Activated naive CD4-positive, alpha-beta T cell treated with anti-CD3 and anti-CD28 coated beads, Interleukin-2, amount 50 U/mL, for 16 hours (primary cell): ENCODE measurements around the gene OCEL1.
"Not testable (repeated sequence)": the region's sequence is repeated elsewhere in the genome, so short reads cannot be mapped to it uniquely, and the experiment has no call there.

Experiments
- DNase-seq: peaks from one replicate; pipeline ENCODE4 v3.0.0-alpha.2; 2020

OCEL1 gene

DNA sequence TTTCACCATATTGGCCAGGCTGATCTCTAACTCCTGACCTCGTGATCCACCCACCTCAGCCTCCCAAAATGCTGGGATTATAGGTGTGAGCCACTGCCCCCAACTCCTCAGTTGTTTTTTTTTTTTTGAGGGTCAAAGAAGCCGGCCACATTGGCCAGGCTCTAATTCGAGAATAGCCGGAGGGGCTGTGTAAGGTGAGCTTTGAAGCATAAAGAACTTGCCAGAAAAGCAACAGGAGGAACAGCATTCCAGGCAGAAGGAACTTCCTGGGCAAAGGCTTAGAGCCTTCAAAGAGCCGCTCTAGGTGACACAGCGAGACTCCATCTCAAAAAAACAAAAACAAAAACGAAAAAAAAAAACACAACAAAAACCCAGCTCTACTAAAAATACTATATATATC, 40.0 kb downstream of the OCEL1 start:
- no peak for DNase-seq

DNA sequence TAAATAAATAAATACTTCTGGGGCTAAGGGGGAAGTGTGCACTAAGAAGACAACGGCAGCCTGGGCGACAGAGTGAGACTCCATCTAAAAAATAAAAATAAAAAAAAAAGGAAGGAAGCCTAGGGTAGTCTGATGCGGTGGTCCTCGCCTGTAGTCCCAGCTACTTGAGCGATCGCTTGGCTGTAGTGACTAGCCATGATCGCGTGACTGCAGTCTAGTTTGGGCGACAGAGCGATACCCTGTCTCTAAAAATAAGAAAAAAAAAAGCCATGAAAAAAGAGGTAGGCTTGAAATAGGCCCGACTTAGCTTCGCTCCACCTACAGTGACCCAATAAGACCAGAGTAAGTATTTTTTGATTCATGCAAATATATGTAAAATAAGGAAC, 40.6 kb downstream of the OCEL1 start:
- DNase-seq: no peak

DNA sequence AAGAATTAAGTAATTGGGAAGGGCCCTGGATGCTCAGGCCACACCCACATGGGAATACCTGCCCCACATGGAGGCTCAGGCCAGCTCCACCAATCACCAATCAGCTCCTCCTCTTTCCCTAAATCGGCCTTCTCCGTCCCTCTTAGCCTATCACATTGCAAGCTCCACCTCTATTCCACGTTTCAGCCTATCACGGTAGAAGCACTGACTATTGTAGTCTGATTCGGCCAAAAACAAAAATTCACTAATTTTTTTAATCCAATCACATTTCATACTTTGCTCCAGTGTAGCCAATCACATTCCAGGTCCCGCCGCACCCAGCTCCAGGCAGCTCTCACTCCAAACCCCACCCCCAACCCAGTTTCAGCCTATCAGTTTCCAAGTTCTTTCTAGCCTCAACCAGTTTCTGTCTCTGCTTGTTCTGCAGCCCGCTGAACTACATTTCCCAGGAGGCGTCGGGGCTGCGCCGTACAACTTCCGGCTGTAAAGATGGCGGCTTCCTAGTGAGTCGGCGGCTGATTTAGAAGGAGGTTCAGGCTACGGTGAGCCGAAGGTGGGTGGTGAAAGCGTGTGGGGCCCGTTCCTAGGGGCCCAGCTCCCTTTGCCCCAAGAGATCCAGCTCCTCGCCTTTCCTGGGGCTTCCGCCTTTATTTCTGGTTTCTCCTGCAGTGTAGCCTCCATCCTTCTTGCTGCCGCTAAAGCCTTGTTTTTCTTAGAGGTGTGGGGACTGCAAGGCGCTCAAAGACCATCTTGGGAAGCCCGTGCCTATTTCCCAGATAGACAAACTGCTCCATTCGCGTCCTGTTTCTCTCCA, 41.2 kb downstream of the OCEL1 start, which contains the start of gene BABAM1:
Gene BABAM1, plus strand, starts transcription at position 469 of the 814 bp plus-strand sequence. CDS start 1,364 bp downstream, outside the sequence.
- peak; percentile 95 for DNase-seq

DNA sequence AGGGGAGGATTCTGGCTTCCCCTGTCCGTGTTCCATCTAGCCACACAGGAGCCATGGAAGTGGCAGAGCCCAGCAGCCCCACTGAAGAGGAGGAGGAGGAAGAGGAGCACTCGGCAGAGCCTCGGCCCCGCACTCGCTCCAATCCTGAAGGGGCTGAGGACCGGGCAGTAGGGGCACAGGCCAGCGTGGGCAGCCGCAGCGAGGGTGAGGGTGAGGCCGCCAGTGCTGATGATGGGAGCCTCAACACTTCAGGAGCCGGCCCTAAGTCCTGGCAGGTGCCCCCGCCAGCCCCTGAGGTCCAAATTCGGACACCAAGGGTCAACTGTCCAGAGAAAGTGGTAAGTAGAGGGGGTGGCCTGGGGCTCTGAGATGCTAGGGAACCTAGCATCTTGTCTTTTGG, 42.7 kb downstream of the OCEL1 start:
- no peak for DNase-seq

DNA sequence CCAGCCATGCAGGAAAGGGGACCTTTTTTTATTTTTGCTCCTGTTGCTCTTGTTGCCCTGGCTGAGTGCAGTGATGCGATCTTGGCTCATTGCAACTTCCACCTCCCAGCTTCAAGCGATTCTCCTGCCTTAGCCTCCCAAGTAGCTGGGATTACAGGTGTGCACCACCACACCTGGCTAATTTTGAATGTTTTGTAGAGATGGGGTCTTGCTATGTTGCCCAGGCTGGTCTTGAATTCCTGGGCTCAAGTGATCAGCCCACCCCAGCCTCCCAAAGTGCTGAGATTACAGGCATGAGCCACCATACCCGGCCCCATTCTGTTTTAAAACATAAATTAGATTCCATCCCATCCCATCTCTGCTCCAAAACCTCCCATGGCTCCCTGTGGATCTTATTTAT, 48.9 kb downstream of the OCEL1 start:
- DNase-seq: not testable (repeated sequence)

DNA sequence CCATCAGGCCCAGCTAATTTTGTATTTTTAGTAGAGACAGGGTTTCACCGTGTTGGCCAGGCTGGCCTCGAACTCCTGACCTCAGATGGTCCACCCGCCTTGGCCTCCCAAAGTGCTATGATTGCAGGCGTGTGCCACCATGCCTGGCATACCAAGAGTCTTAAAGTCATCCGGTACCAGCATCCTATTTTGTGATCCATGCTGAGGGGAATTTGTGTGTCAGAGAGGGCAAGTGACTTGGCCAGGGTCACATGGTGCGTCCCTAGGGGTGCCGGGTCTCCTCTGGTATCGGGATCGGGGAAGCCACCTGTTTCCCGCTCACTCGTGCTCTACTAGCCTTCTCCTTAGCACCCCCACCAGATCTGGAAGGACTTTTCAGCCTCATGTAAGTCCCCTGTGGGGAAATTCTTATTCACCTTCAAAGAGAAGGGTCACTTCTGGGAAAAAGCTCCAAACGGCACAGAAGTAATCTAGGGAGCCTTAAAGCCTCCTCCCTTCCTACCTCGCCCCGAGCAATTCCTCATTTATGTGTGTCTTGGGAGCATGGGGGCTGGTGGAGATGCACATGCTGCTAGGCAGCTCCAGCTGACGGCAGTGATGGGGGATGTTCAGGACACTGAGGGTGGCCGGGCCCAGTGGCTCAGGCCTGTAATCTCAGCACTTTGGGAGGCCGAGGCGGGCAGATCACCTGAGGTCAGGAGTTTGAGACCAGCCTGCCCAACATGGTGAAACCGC, 49.6 kb downstream of the OCEL1 start:
- no peak for DNase-seq
